GM18517 (cell line): ENCODE measurements around the gene DLL3.

Experiments
- ATAC-seq: cut with Tn5 transposase; IDR thresholded peaks from one replicate; pipeline ENCODE4 v1.9.1; 2021; ENCODE audit warnings: mild to moderate bottlenecking, moderate library complexity; ENCODE audit not compliant: unreplicated experiment

The DLL3 gene

GRCh38 chr19:39515551-39516191 is 16.9 kb downstream of the DLL3 start:
- no peak for ATAC-seq

- ATAC-seq = no peak
These were observed 17.5 kb downstream of the DLL3 start for GRCh38 chr19:39516270-39516669.

DNA sequence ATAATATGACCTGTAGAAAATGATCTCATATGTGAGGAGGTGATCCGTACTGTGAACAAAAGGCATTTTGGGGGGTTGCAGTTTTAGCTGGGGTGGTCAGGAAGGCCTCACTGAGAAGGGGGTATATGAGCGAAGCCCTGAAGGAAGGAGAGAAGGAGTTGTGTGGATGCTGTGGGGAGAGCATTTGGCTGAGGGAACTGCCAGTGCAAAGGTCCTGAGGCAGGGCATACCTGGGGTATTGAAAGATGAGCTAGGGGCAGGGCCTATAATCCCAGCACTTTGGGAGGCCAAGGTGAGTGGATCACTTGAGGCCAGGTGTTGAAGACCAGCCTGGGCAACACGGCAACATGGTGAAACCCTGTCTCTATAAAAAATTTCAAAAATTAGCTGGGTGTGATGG is 18.7 kb downstream of the DLL3 start:
- no peak for ATAC-seq

DNA sequence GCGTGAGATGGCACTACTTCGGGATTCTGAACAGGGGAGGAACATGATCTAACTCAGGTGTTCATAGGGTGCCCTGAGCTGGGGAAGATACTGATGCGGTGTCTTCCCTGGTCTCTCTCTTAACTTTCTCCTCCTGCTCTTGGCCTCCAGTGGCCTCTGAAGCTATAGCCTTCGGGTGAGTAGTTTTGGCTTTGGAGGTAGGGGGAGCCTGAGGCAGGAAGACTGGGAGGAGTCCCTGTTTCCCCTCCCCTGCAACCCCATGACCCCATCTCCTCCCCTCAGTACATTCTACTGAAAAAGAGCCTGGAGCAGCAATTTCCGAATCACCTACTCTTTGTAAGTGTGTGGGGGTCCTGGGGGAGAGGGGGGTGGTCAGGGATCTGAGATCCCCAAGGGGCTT is 19.7 kb downstream of the DLL3 start:
- no peak for ATAC-seq

DNA sequence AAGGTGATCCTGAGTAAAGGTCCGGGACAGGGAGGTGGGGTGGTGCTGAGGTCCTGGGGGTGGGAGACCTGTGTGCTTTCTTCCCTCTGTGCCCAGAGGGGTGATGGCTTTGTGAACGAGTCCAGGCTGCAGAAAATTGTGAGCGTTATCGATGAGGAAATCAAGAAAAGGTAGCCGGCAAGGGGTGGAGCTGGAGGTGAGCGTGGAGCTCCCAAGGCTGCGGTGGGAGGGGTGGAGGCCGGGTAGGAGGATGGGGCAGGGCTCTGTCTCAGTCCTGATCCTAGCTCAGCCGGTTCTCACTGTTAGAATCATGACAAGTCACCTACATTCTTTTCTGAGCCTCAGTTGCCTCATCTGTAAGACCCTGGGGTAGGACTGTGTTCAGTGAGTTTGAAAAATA is 20.2 kb downstream of the DLL3 start:
- no peak for ATAC-seq

DNA sequence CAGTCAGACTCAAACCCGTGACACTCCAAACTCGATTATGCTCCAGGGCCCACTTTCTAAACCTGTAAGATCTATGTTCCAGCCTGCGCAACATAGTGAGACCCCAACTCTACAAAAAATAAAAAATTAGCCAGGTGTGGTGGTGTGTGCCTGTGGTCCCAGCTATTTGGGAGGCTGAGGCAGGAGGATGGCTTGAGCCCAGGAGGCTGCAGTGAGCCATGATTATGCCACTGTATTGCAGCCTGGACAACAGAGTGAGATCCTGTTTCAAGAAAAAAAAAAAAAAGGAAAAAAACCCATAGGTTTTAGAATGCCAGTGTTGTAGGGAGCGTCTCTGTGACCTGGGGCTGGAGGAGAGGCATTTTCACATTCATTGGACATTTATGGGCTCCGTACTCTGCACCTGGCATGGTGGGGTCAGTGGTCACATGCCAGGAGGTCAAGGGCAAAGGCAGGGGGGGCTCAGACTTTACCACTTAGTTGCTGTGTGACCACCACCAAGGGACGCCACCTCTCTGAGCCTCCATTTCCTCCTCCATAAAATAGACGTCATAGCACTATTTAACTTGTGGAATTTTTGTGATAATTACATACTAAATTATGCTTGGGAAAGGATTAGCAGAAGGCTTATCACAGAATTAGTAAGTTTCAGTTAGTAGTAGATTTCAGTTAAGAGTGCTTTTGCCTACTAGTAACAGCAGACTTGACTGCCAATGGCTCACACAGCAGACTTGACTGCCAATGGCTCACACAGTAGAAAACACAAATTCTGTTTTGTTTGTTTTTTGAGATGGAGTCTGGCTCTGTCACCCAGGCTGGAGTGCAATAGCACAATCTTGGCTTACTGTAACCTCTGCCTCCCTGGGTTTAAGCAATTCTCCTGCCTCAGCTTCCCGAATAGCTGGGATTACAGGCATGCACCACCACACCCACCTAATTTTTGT is 22.1 kb downstream of the DLL3 start:
- ATAC-seq = no peak

- no peak for ATAC-seq
These were observed 25.7 kb downstream of the DLL3 start for GRCh38 chr19:39524495-39524894.

GRCh38 chr19:39525205-39525604 is 26.5 kb downstream of the DLL3 start:
- ATAC-seq = no peak

GRCh38 chr19:39531834-39532232 is 33.1 kb downstream of the DLL3 start:
- no peak for ATAC-seq

DNA sequence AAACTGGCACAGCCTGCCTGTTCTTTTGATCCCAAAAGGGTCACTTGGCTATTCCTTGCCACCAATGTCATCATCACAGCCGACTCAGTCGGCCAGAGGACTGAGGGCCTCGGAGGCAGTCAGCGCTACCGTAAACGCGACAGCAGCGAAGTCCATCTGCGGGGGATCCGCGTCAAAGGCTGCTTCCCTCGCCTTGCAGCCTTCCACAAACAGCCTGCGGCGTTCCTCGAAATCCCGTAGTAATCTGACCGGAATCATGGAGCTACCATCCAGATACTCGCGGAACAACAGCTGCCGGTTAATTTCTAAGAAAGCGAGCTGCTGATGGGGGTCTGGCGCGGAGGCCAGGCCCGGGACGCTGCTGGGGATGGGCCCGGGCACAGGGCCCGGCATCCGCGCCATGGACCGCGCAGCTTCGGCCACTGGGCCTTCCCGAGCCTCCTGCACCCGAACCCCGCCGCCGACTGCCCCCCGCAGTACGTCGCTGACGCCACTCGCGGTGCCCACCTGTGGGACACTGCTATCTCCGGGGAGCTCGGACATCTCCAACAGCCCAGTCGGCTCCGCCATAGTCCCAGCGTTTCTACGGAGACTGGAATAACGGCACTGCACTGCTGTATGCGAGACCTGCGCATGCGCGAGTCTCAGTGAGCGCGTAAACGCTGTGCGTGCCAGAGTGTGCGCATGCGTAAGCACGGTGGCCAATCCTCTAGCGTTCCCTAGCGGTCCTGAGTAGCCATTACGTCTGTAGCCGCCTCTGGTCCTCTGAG is 33.7 kb downstream of the DLL3 start, which contains the start of gene EID2B:
Gene EID2B, minus strand, starts transcription at position 620 of the 770 bp plus-strand sequence. Its CDS starts 50 bp downstream, at position 570.
- ATAC-seq = peak; percentile 76

- peak; percentile 23 for ATAC-seq
These were observed 34.3 kb downstream of the DLL3 start for GRCh38 chr19:39533003-39533512.

DNA sequence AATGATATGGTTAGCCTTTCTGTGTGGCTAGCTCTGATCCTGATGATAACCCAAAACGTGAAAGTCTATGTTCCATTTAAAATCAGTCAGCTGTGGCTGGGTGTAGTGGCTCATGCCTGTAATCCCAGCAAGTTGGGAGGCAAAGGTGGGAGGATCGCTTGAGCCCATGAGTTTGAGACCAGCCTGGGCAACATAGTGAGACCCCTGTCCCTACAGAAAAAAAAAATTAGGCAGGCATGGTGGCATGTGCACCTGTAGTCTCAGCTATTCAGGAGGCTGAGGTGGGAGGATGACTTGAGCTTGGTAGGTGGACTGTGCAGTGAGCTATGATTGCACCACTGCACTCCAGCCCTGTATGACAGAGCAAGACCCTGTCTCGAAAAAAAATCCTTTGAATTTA is 35.0 kb downstream of the DLL3 start:
- ATAC-seq = no peak

DNA sequence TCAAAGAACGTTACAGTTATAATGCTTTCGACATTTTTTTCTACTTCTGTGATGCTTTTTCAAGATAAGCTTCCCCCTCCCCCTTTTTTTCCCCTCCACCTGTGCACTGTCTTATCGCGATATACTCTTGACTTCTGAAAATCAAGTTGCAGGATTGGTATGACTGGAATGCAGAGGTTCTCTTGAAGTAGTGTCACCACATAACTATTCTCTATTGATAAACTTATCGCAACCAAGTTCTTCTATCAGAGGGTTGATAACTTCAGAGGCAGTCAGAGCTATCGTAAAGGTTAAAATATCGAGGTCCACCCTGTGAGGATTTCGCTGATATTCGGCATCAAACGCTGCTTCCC is 40.4 kb downstream of the DLL3 start:
- ATAC-seq = no peak

GRCh38 chr19:39539518-39540332 is 41.0 kb downstream of the DLL3 start, which contains the start of gene EID2:
TSS of gene EID2 (minus strand) at chr19:39540161. CDS start at chr19:39540079, 82 bp downstream.
- peak; percentile 82 for ATAC-seq

DNA sequence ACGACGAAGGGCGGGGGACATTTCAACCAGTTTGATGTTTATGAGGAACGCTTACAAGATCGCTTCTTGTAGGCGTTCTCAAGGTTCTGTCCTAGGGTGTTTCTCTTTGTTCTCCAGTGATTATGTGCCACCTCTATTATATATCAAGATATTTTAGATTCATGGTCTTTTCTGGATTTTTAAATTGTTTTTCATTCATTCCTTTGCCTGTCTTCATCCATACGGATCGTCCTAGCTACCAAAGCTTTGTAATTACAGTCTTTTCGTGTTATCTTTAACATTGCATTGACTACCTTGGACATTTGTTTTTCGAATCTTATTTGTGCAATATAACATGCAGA is 41.6 kb downstream of the DLL3 start:
- ATAC-seq = no peak

GRCh38 chr19:39542206-39542605 is 43.5 kb downstream of the DLL3 start:
- ATAC-seq = no peak

GRCh38 chr19:39543477-39543857 is 44.7 kb downstream of the DLL3 start:
- no peak for ATAC-seq

GRCh38 chr19:39544226-39544903 is 45.6 kb downstream of the DLL3 start:
- ATAC-seq = no peak

DNA sequence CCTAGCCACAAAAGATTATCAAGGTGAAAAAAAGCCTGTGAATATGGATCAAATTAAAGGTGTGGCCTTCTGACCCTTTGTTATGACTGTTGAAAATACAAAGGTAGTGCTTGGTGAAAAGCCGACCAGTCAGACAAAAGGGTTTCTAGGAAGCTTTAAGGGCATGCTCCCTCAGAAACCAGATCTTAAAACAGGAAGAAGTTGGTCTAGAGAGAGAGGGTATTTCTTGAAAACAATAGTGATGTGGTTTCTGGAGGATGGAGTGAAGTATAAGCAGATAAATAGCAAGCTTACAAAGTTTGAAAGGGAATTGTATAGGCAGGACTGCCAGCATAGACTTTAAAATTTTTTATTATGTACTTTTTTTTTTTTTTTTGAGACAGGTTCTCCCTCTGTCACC is 46.2 kb downstream of the DLL3 start:
- no peak for ATAC-seq

DNA sequence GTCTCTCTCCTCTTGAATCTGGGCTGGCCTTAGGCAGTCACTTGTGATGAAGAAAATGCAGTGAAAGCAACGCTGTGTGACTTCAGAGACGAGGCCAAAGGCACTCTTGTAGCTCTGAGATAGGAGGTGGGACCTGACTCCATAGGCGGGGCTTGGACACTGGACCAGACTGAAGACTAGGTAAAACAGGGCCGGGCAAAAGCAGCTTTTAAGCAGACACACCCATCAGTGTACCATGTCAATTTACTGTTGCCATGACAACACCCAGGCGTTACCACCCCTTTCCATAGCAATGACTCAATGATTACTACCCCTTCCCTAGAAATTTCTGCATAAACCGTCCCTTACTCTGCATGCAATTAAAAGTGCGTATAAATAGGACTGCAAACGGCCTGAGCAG is 47.9 kb downstream of the DLL3 start:
- no peak for ATAC-seq
